K562 (cell line): ENCODE data around the gene TLE4. TPM values are rescaled to one million over a fixed set of nuclear protein-coding genes. Genes with fewer than 3 reads are reported as not detected.
A peak's percentile ranks its signal among the peaks of the same experiment; 100 is the strongest.

ENCODE experiments used
- CREB1 ChIP-seq, 2 experiments: sonication (generic) in 1 of 2; formaldehyde crosslinking in 1 of 2; IDR thresholded peaks; 2 replicates each; pipeline versions ENCODE4 v1.6.1 to v1.8.0; 2012 to 2022; ENCODE audit warnings: inconsistent platforms in 1 of 2, mild to moderate bottlenecking in 1 of 2, missing genetic modification reagents in 1 of 2, moderate library complexity in 1 of 2
- CREM ChIP-seq: IDR thresholded peaks from 2 replicates; pipeline ENCODE4 v1.6.1; 2014; ENCODE audit warnings: antibody characterized with exemption, low read depth
- CXXC5 ChIP-seq: fragments of 250-450 bp; sonication (Bioruptor Pico); IDR thresholded peaks from 2 replicates; pipeline ENCODE4 v1.8.0; 2022; ENCODE audit warnings: inconsistent platforms, mild to moderate bottlenecking, moderate library complexity
- FOS ChIP-seq: IDR thresholded peaks from 3 replicates; pipeline ENCODE4 v1.6.1; 2011; ENCODE audit not compliant: insufficient read length; ENCODE audit errors: extremely low read depth
- KDM2B ChIP-seq: fragments of 250-450 bp; sonication (Bioruptor Pico); IDR thresholded peaks from 2 replicates; pipeline ENCODE4 v1.8.0; 2021; ENCODE audit warnings: mild to moderate bottlenecking, moderate library complexity
- MAFG ChIP-seq: fragments of 450-650 bp; conservative IDR thresholded peaks from 2 replicates; pipeline ENCODE4 v1.6.1; 2016; ENCODE audit warnings: missing genetic modification characterization, missing compliant biosample characterization
- MBD2 ChIP-seq: sonication (generic); IDR thresholded peaks from 2 replicates; pipeline ENCODE4 v1.6.1; 2016; ENCODE audit warnings: low read depth, borderline replicate concordance
- MNT ChIP-seq, 2 experiments: fragments of 450-650 bp; conservative IDR thresholded peaks; 2 replicates each; pipeline ENCODE4 v1.6.1; 2017; ENCODE audit warnings: mild to moderate bottlenecking in 2 of 2, moderate library complexity in 2 of 2
- NR0B1 ChIP-seq: fragments of 450-650 bp; IDR thresholded peaks from one replicate; pipeline ENCODE4 v1.6.1; 2018; ENCODE audit warnings: mild to moderate bottlenecking, moderate library complexity; ENCODE audit not compliant: partially characterized antibody
- PBX2 ChIP-seq, 2 experiments: IDR thresholded peaks in 1 of 2; conservative IDR thresholded peaks in 1 of 2; 2 replicates each; pipeline ENCODE4 v1.6.1; 2016; ENCODE audit warnings: low read depth in 2 of 2, mild to moderate bottlenecking in 1 of 2, missing compliant biosample characterization in 1 of 2, missing genetic modification characterization in 1 of 2, moderate library complexity in 1 of 2
- PCBP2 ChIP-seq: fragments of 200-400 bp; formaldehyde crosslinking; IDR thresholded peaks from 2 replicates; pipeline ENCODE4 v1.6.1; 2018; ENCODE audit warnings: low read length, low read depth, mild to moderate bottlenecking, moderate library complexity; ENCODE audit not compliant: poor library complexity, severe bottlenecking
- POLR2AphosphoS5 ChIP-seq: IDR thresholded peaks from 2 replicates; pipeline ENCODE4 v1.6.1; 2011; ENCODE audit warnings: mild to moderate bottlenecking, low read depth, low read length, moderate library complexity; ENCODE audit not compliant: control insufficient read depth, insufficient read depth
- POLR2B ChIP-seq: fragments of 450-650 bp; IDR thresholded peaks from 2 replicates; pipeline ENCODE4 v1.6.1; 2018; ENCODE audit warnings: low read depth; ENCODE audit not compliant: partially characterized antibody
- POLR2H ChIP-seq: IDR thresholded peaks from 2 replicates; pipeline ENCODE4 v1.6.1; 2016; ENCODE audit warnings: missing genetic modification characterization, low read depth, mild to moderate bottlenecking, control low read depth, missing compliant biosample characterization, moderate library complexity
- RBFOX2 ChIP-seq: fragments of 200-400 bp; formaldehyde crosslinking; IDR thresholded peaks from 2 replicates; pipeline ENCODE4 v1.6.1; 2017; ENCODE audit warnings: low read depth, mild to moderate bottlenecking, low read length, moderate library complexity
- RBM25 ChIP-seq: fragments of 200-400 bp; formaldehyde crosslinking; IDR thresholded peaks from 2 replicates; pipeline ENCODE4 v1.6.1; 2018; ENCODE audit warnings: low read length, low read depth, moderate library complexity; ENCODE audit not compliant: severe bottlenecking
- SAP30 ChIP-seq: fragments of 200-600 bp; sonication (generic); IDR thresholded peaks from 2 replicates; pipeline ENCODE4 v1.6.1; 2012; ENCODE audit warnings: borderline replicate concordance, low read depth, mild to moderate bottlenecking, moderate library complexity, low read length, control low read depth, inconsistent platforms; ENCODE audit not compliant: insufficient read depth, poor library complexity, severe bottlenecking
- SUPT5H ChIP-seq: fragments of 450-650 bp; IDR thresholded peaks from 2 replicates; pipeline ENCODE4 v1.6.1; 2016
- TBP ChIP-seq: optimal IDR thresholded peaks from 2 replicates; pipeline ENCODE3; 2011; ENCODE audit warnings: low read depth, low read length, improper control_type of control experiment
- USF2 ChIP-seq: sonication (generic); formaldehyde crosslinking; IDR thresholded peaks from 2 replicates; pipeline ENCODE4 v1.5.0; 2020; ENCODE audit warnings: missing genetic modification reagents
- polyA plus RNA-seq, 8 experiments: library from polyadenylated mRNA; depleted of rRNA in 4 of 8; stranded (reverse) in 5 of 8; unstranded in 3 of 8; fragments of >200 nt; fragmentation: Nextera tagmentation in 2 of 8; fragmentation: Illumina TruSeq in 1 of 8; extraction: Ambion mirVana in 2 of 8; extraction: Trizol in 1 of 8; gene quantifications; 2 replicates each; pipeline versions ENCODE4 v1.2.1 to v1.2.3, GENCODE V29; 2011 to 2014; ENCODE audit warnings: inconsistent platforms in 1 of 8, missing spikeins in 1 of 8
- total RNA-seq, 7 experiments: library from RNA; depleted of rRNA in 6 of 7; stranded (reverse); fragments of >200 nt in 6 of 7; fragmentation: Illumina TruSeq in 2 of 7; extraction: Trizol in 2 of 7; gene quantifications; 2 replicates each; pipeline versions ENCODE4 v1.2.1 to v1.2.3, GENCODE V29; 2011 to 2021; ENCODE audit warnings: low replicate concordance in 1 of 7

The TLE4 gene
- total and polyA plus RNA-seq, 9 of the 15 experiments (the other 6 are each of a cell fraction or from before 2014, with no cell fraction given), result 1.1 to 8.8 (median 5.7) TPM

- TF ChIP-seq CREB1 (IDR thresholded peaks at IDR 0.05), result peak; percentile 57; the same call in 1 of the 2 replicates
- peak; percentile 67 for TF ChIP-seq CREB1 (CRISPR knock-in tag; IDR thresholded peaks at IDR 0.05)
- TF ChIP-seq TBP, result peak; percentile 92
- no peak for TF ChIP-seq MAFG
- peak; percentile 56; the same call in 1 of the 2 replicates for TF ChIP-seq SUPT5H
- TF ChIP-seq CXXC5, result peak; percentile 62
- TF ChIP-seq CREM, result peak; percentile 54
- peak; percentile 67 for TF ChIP-seq USF2
- TF ChIP-seq SAP30, result peak; percentile 24
- TF ChIP-seq POLR2B, result peak; percentile 40
- TF ChIP-seq RBM25, result peak; percentile 42
- TF ChIP-seq PBX2 (CRISPR knock-in tag; IDR thresholded peaks at IDR 0.05; ENCODE audit: low read depth), result peak; percentile 59
- peak; percentile 91 for TF ChIP-seq PBX2 (tag; conservative IDR thresholded peaks at IDR 0.05; ENCODE audit: low read depth)
- TF ChIP-seq POLR2H, result peak; percentile 91
- peak; percentile 62 for TF ChIP-seq RBFOX2
- TF ChIP-seq MBD2, result peak; percentile 77
- no peak for TF ChIP-seq KDM2B
- TF ChIP-seq MNT (conservative IDR thresholded peaks at IDR 0.05), result peak; percentile 65 to 71
- no peak for TF ChIP-seq NR0B1
- TF ChIP-seq PCBP2, result no peak
- TF ChIP-seq FOS, result peak; percentile 77
- peak; percentile 74; the same call in 1 of the 2 replicates for TF ChIP-seq POLR2AphosphoS5
Observed at GRCh38 chr9:79571309-79572031, at the start of gene TLE4 (continued).
